ENCODE measurements around the gene SGCA. TPM values are rescaled to one million over a fixed set of nuclear protein-coding genes. Genes with fewer than 3 reads are reported as not detected.

The SGCA gene
- total and polyA plus RNA-seq, 8 donors, result 3.2 to 18.5 (median 5.6) TPM

GRCh38 chr17:50166518-50167181 lies 845 bp downstream of the SGCA start:
- TF ChIP-seq CTCF (IDR thresholded peaks at IDR 0.05), result no peak
- Histone ChIP-seq H3K4me3 (no peak overlapping the region), H3K36me3 (no peaks in the 10 kb centered on the region), H3K9me3 (no peaks in the 10 kb centered on the region), H3K27me3 (peaks cover 0 to 5% of the 10 kb centered on the region in 2 donors), H3K27ac (no peak overlapping the region), H3K4me1 (peaks cover 0 to 7% of the 10 kb centered on the region in 2 donors)
- intact Hi-C loops (cut with DNase I), result no loop called here
- DNase-seq, result peak in 1 of 4 donors; percentile 10
- ATAC-seq, result no peak

- ATAC-seq (no peak), DNase-seq (peak in 1 of 4 donors; percentile 63)
- Histone ChIP-seq H3K9me3 (no peaks in the 10 kb centered on the region), H3K36me3 (no peaks in the 10 kb centered on the region), H3K27ac (no peak overlapping the region), H3K27me3 (peaks cover 0 to 5% of the 10 kb centered on the region in 2 donors), H3K4me3 (no peak overlapping the region), H3K4me1 (peaks cover 0 to 1% of the 10 kb centered on the region in 2 donors)
- TF ChIP-seq CTCF (IDR thresholded peaks at IDR 0.05), result no peak
- intact Hi-C loops (cut with DNase I), result no loop called here
Measured at GRCh38 chr17:50167371-50167770, 1.6 kb downstream of the SGCA start.

- TF ChIP-seq CTCF (IDR thresholded peaks at IDR 0.05), result no peak
- no peak overlapping the region for H3K4me3 ChIP-seq
- H3K27me3 ChIP-seq, result peaks cover 0 to 5% of the 10 kb centered on the region in 2 donors
- no peaks in the 10 kb centered on the region for H3K9me3 ChIP-seq
- no peak overlapping the region for H3K27ac ChIP-seq
- DNase-seq, result peak in 1 of 4 donors; percentile 58
- H3K36me3 ChIP-seq, result no peaks in the 10 kb centered on the region
- no peaks in the 10 kb centered on the region for H3K4me1 ChIP-seq
- ATAC-seq, result no peak
- intact Hi-C loops (cut with DNase I), result no loop called here
Measured at GRCh38 chr17:50168319-50168718, 2.5 kb downstream of the SGCA start.

GRCh38 chr17:50169121-50169764 lies 3.4 kb downstream of the SGCA start:
- H3K27me3 ChIP-seq, result peaks cover 0 to 5% of the 10 kb centered on the region in 2 donors
- intact Hi-C loops (cut with DNase I), result no loop called here
- H3K27ac ChIP-seq, result no peak overlapping the region
- DNase-seq, result peak in 3 of 4 donors; percentile 56 to 73 (median 69)
- peak; percentile 44 to 45 for TF ChIP-seq CTCF (IDR thresholded peaks at IDR 0.05)
- ATAC-seq, result peak; percentile 81
- no peaks in the 10 kb centered on the region for H3K36me3 ChIP-seq
- no peaks in the 10 kb centered on the region for H3K4me1 ChIP-seq
- H3K9me3 ChIP-seq, result no peaks in the 10 kb centered on the region
- H3K4me3 ChIP-seq, result no peak overlapping the region

- Histone ChIP-seq H3K4me1 (no peaks in the 10 kb centered on the region), H3K27ac (no peak overlapping the region), H3K9me3 (no peaks in the 10 kb centered on the region), H3K27me3 (peaks cover 0 to 5% of the 10 kb centered on the region in 2 donors), H3K4me3 (no peak overlapping the region), H3K36me3 (no peaks in the 10 kb centered on the region)
- intact Hi-C loops (cut with DNase I), result no loop called here
- TF ChIP-seq CTCF (IDR thresholded peaks at IDR 0.05), result no peak
- ATAC-seq, result no peak
- peak in 1 of 4 donors; percentile 39 for DNase-seq
Measured at GRCh38 chr17:50169881-50170459, 4.2 kb downstream of the SGCA start.

Data from left lung (tissue), 10 donors.